ENCODE data around the gene FOXP1. TPM values are rescaled to one million over a fixed set of nuclear protein-coding genes. Genes with fewer than 3 reads are reported as not detected.

FOXP1 gene
- total RNA-seq, 4 donors from 2014 or later: 86.4 to 107 (median 93.8) TPM

DNA sequence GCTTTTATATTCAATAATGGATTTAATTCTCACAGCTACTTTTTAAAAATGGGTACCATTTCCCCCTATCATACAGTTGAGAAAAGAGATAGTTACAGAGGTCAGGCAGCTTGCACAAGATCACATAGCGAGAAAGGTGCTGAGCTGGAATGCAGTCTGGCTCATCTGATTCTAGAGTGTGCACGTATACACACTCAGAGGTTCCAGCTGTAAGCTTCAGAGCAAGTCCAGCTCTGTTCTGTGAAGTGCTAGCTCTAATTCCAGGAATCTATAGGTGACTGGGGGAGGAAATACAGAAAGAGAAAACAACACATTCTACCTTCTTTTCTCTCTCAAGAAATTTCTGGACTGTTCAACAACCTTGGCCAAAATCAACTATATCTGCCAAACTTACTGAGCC is 318.7 kb downstream of the FOXP1 start:
- no peak for DNase-seq (ENCODE audit: low spot score in 2 of 2)
- no peak overlapping the region for H3K4me3 ChIP-seq
- H3K36me3 ChIP-seq: no peaks in the 10 kb centered on the region
- no peaks in the 10 kb centered on the region for H3K27me3 ChIP-seq
- TF ChIP-seq POLR2A (IDR thresholded peaks at IDR 0.05) (no peak), EP300 (IDR thresholded peaks at IDR 0.05) (no peak)
- TF ChIP-seq, protein P1, sequence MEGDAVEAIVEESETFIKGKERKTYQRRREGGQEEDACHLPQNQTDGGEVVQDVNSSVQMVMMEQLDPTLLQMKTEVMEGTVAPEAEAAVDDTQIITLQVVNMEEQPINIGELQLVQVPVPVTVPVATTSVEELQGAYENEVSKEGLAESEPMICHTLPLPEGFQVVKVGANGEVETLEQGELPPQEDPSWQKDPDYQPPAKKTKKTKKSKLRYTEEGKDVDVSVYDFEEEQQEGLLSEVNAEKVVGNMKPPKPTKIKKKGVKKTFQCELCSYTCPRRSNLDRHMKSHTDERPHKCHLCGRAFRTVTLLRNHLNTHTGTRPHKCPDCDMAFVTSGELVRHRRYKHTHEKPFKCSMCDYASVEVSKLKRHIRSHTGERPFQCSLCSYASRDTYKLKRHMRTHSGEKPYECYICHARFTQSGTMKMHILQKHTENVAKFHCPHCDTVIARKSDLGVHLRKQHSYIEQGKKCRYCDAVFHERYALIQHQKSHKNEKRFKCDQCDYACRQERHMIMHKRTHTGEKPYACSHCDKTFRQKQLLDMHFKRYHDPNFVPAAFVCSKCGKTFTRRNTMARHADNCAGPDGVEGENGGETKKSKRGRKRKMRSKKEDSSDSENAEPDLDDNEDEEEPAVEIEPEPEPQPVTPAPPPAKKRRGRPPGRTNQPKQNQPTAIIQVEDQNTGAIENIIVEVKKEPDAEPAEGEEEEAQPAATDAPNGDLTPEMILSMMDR (IDR thresholded peaks at IDR 0.05): no peak
- H3K9me3 ChIP-seq: no peaks in the 10 kb centered on the region
- H3K27ac ChIP-seq: no peak overlapping the region
- WGBS, 2 donors: 87 to 89% methylated on average over 2 of the region's 2 CpGs
- H3K4me1 ChIP-seq: no peaks in the 10 kb centered on the region

- Histone ChIP-seq H3K27ac (no peak overlapping the region), H3K36me3 (no peaks in the 10 kb centered on the region), H3K9me3 (no peaks in the 10 kb centered on the region), H3K4me1 (no peaks in the 10 kb centered on the region), H3K27me3 (no peaks in the 10 kb centered on the region), H3K4me3 (no peak overlapping the region)
- 81% methylated on average over 8 of the region's 8 CpGs for WGBS, 2 donors
- TF ChIP-seq, protein P1 (IDR thresholded peaks at IDR 0.05): no peak
- TF ChIP-seq POLR2A (IDR thresholded peaks at IDR 0.05): no peak
- TF ChIP-seq EP300 (IDR thresholded peaks at IDR 0.05): no peak
- no peak for DNase-seq (ENCODE audit: low spot score in 2 of 2)
Observed at GRCh38 chr3:71262364-71263265, 320.9 kb downstream of the FOXP1 start.

DNA sequence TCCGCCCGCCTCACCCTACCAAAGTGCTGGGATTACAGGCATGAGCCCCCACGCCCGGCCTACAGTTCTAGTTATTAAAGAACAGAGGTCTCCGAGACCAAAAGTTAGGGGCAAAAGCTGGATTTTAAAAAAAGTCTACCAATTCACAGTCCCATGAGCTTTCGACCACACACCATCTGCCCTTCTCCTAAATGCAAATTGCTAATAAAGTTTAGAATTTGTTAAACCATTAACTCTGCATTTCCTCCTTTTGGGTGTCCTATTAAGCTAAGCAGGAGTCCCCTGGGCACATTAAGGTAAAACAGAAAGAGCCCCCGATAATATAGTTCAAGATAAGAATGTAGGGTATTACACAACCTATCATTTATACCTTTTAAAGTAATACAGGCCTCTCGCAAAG is 322.7 kb downstream of the FOXP1 start:
- WGBS, 2 donors: 96 to 98% methylated on average over 8 of the region's 8 CpGs
- H3K4me3 ChIP-seq: no peak overlapping the region
- no peaks in the 10 kb centered on the region for H3K36me3 ChIP-seq
- H3K27me3 ChIP-seq: no peaks in the 10 kb centered on the region
- H3K27ac ChIP-seq: no peak overlapping the region
- no peak for TF ChIP-seq EP300 (IDR thresholded peaks at IDR 0.05)
- TF ChIP-seq, protein P1 (IDR thresholded peaks at IDR 0.05): no peak
- no peak for TF ChIP-seq POLR2A (IDR thresholded peaks at IDR 0.05)
- no peak for DNase-seq (ENCODE audit: low spot score in 2 of 2)
- no peaks in the 10 kb centered on the region for H3K9me3 ChIP-seq
- no peaks in the 10 kb centered on the region for H3K4me1 ChIP-seq

DNA sequence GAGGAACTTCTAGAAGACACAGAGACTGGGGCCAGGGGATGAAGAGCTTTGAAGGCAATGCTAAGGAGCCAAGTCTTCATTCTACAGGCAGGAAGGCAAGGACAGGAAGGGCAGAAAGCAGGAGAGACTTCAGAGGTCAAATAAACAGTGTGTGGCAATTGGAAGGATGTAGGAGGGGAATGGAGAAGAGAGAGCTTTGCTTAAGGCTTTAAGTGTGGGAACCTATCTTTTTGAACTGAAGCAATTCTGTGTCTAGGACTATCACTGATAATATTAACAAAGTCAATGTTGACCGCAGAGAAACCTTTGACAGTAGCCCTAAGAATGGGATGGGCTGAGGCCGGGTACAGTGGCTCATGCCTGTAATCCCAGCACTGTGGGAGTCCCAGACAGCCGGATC is 325.0 kb downstream of the FOXP1 start:
- DNase-seq (ENCODE audit: low spot score in 2 of 2): no peak
- TF ChIP-seq, protein P1 (IDR thresholded peaks at IDR 0.05): no peak
- TF ChIP-seq POLR2A (IDR thresholded peaks at IDR 0.05) (no peak), EP300 (IDR thresholded peaks at IDR 0.05) (no peak)
- H3K4me1 ChIP-seq: peaks cover 0 to 11% (median 0%) of the 10 kb centered on the region in 4 donors
- WGBS, 2 donors: 87 to 92% methylated on average over 3 of the region's 3 CpGs
- H3K36me3 ChIP-seq: no peaks in the 10 kb centered on the region
- H3K27ac ChIP-seq: no peak overlapping the region
- H3K4me3 ChIP-seq: no peak overlapping the region
- H3K9me3 ChIP-seq: no peaks in the 10 kb centered on the region
- H3K27me3 ChIP-seq: no peaks in the 10 kb centered on the region

DNA sequence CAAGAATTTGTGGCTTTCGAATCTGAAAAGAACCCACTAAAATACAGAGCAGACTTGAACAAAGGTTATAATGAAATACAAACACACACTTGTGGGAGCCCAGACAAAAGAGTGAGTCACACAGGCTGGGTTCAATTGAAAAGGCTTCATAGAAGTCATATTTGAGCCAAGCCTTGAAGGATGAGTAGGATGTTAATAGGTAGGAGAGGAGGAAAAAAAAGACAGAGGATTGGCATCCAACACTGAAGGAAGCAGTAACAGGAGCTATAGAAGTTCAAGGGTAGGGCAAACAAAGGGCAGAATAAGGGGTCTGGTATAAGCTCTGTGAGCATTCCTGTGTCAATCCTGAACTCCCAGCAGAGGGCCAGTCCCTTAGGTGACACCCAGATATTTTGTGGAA is 325.4 kb downstream of the FOXP1 start:
- WGBS, 2 donors: 62 to 64% methylated on average over 1 of the region's 1 CpG
- TF ChIP-seq, protein P1 (IDR thresholded peaks at IDR 0.05): no peak
- TF ChIP-seq EP300 (IDR thresholded peaks at IDR 0.05): no peak
- TF ChIP-seq POLR2A (IDR thresholded peaks at IDR 0.05): no peak
- Histone ChIP-seq H3K9me3 (no peaks in the 10 kb centered on the region), H3K27me3 (no peaks in the 10 kb centered on the region), H3K4me1 (peaks cover 0 to 11% (median 0%) of the 10 kb centered on the region in 4 donors), H3K36me3 (no peaks in the 10 kb centered on the region), H3K4me3 (no peak overlapping the region), H3K27ac (no peak overlapping the region)
- DNase-seq (ENCODE audit: low spot score in 2 of 2): no peak
